Measurements from ENCODE around the gene MAPKBP1.
"Not testable (repeated sequence)": the region's sequence is repeated elsewhere in the genome, so short reads cannot be mapped to it uniquely, and the experiment has no call there.

MAPKBP1 gene

DNA sequence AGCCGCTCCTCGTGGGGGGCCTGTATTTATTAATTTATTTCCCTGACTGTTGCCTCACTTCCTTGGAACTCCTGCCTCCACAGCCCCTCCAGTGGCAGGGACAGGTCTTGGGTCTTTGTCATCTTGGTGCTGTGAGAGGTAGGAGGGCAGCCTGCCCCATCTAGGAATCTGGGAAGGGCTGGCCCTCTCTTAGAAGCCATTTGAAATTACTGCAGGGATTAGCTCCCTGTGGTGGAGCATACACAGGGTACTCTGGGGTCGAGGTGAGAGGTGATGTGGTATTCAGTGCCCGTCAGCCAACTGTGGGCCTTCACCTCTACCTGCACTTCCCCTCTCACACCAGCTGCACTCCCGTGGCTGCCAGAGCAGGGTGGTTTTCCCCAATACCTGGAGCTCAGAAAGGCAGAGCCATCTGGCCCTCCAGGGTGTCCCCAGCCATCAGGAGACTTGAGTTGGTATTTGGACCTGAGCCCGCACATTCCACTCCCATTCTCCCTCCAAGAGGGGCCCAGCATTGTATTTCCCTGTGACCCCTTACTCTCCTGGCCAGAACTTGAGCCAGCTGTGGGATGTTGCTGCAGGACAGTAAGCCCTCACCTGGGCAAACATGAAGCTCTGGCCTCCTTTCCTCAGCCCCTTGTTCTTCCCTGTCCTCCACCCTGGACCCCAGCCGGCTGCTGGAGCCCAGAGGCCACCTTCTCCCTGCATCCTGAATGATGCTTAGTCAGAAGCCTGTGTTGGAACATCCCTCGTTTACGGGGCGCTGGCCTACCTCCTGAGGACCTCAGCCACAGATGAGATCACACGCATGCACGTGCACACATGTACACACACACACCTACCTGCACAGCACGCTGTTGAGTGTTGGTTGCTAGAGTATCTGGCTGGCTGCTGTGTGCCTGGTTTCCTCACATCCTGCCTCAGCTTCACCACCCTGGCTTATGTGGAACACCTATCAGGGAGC is 51.6 kb downstream of the MAPKBP1 start:
- Histone ChIP-seq H3K36me3 (no peaks in the 10 kb centered on the region; the same call in 1 of the 2 replicates), H3K4me3 (ENCODE audit: low read depth, low read length) (no peak overlapping the region), H3K27ac (no peak overlapping the region), H3K9me3 (ENCODE audit: severe bottlenecking) (no peaks in the 10 kb centered on the region), H3K27me3 (ENCODE audit: insufficient read depth, low read depth, severe bottlenecking) (no peaks in the 10 kb centered on the region)
- DNase-seq = no peak
- TF ChIP-seq, protein P1, sequence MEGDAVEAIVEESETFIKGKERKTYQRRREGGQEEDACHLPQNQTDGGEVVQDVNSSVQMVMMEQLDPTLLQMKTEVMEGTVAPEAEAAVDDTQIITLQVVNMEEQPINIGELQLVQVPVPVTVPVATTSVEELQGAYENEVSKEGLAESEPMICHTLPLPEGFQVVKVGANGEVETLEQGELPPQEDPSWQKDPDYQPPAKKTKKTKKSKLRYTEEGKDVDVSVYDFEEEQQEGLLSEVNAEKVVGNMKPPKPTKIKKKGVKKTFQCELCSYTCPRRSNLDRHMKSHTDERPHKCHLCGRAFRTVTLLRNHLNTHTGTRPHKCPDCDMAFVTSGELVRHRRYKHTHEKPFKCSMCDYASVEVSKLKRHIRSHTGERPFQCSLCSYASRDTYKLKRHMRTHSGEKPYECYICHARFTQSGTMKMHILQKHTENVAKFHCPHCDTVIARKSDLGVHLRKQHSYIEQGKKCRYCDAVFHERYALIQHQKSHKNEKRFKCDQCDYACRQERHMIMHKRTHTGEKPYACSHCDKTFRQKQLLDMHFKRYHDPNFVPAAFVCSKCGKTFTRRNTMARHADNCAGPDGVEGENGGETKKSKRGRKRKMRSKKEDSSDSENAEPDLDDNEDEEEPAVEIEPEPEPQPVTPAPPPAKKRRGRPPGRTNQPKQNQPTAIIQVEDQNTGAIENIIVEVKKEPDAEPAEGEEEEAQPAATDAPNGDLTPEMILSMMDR (IDR thresholded peaks at IDR 0.05; ENCODE audit: low read depth, low read length) = no peak

DNA sequence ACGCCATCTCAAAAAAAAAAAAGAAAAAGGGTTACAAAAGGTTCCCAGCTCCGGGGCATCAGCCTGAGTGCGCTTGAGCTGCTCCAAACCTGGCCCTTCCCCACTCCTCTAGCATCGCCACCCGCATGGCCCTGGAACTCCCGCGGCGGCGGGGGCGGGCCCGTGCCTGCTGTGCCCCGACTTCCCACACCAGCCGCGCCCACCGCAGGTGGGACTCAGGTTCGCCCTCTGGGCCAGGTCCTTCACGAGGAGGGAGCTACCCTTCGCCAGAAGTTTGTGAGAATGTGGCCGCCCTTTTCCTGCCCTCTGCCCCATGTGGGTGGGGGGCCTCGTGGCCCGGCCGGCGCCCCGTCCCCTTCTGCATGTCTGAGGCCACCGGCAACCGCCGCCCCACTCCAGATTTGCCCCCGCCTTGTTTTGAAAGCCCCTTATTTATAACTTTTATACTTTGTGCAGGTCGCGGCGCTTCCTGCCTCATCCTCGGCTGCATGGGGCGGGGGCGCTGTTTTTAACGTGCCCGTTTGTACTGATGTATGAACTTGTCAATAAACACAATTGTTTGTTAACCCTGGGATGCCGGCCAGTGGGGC is 53.1 kb downstream of the MAPKBP1 start:
- TF ChIP-seq, protein P1 (IDR thresholded peaks at IDR 0.05; ENCODE audit: low read depth, low read length) = no peak
- no peak for DNase-seq
- H3K9me3 ChIP-seq (ENCODE audit: severe bottlenecking) = no peaks in the 10 kb centered on the region
- no peaks in the 10 kb centered on the region; the same call in 1 of the 2 replicates for H3K36me3 ChIP-seq
- peak overlapping the region; percentile 51 for H3K4me3 ChIP-seq (ENCODE audit: low read depth, low read length)
- no peak overlapping the region for H3K27ac ChIP-seq
- no peaks in the 10 kb centered on the region for H3K27me3 ChIP-seq (ENCODE audit: insufficient read depth, low read depth, severe bottlenecking)

DNA sequence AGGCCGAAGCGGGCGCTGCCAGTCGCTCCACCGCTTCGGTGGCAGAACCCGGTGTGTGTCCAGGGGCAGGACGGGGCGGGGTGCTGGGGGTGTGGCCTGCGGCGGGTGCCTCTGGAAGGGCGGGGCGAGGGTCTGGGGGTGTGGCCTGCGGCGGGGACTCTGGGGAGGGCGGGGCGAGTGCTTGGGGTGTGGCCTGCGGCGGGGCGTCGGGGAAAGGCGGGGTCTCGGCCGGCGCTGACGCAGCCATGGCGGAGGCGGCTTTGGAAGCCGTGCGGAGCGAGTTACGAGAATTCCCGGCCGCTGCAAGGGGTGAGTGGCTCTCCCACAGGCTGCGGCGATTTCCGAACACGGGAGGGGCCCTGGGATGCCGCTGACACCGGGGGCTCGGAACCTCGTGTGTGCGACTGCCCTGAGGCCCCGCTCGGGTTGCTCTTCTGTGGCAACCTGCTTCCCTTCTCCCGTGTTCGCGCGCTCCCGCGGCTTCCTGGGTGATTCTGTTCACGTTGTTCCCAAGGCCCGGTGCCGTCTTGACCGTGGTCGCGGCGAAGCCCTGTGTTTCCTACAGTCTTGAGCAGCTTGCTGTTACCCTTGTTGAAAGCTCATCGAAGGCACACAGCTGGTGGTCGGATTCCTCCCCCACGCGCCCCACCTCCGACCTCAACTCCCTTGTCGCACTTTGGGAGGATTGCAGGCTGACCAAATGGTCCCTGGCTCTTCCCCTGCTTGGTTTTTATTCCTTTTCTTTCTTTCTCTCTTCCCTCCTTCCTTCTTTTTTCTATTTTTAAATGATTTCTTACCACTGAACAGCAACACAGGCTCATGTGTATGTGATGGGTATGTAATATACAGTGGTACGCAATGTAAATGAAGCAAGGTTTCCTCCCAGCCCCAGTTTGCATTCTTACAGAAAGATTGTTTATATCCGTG is 53.9 kb downstream of the MAPKBP1 start, which contains the start of gene JMJD7:
TSS of gene JMJD7 (plus strand) at position 213 of the 927 bp plus-strand sequence. CDS start at position 246, 33 bp downstream.
- Histone ChIP-seq H3K36me3 (no peaks in the 10 kb centered on the region; the same call in 1 of the 2 replicates), H3K4me3 (ENCODE audit: low read depth, low read length) (peak within 1 kb of the TSS; percentile 68), H3K27ac (peak within 1 kb of the TSS; percentile 64), H3K9me3 (ENCODE audit: severe bottlenecking) (no peaks in the 10 kb centered on the region), H3K27me3 (ENCODE audit: insufficient read depth, low read depth, severe bottlenecking) (no peaks in the 10 kb centered on the region)
- TF ChIP-seq, protein P1 (IDR thresholded peaks at IDR 0.05; ENCODE audit: low read depth, low read length) = no peak
- DNase-seq = peak; percentile 92

DNA sequence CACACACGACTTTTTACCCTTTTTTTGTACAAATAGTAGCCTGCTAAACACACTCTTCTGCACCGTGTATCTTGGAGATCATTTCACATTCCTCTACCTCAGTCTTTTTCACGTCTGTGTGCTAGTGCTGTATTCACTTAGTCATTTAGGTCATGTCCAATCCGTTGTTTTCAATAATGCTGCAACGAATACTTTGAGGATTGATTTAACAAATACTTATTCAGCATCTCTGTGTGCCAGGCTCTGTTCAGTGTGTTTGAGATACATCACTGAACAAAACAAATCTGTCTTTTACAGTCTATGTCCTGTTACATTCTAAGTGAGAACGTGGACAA is 54.5 kb downstream of the MAPKBP1 start:
- TF ChIP-seq, protein P1 (IDR thresholded peaks at IDR 0.05; ENCODE audit: low read depth, low read length) = no peak

DNA sequence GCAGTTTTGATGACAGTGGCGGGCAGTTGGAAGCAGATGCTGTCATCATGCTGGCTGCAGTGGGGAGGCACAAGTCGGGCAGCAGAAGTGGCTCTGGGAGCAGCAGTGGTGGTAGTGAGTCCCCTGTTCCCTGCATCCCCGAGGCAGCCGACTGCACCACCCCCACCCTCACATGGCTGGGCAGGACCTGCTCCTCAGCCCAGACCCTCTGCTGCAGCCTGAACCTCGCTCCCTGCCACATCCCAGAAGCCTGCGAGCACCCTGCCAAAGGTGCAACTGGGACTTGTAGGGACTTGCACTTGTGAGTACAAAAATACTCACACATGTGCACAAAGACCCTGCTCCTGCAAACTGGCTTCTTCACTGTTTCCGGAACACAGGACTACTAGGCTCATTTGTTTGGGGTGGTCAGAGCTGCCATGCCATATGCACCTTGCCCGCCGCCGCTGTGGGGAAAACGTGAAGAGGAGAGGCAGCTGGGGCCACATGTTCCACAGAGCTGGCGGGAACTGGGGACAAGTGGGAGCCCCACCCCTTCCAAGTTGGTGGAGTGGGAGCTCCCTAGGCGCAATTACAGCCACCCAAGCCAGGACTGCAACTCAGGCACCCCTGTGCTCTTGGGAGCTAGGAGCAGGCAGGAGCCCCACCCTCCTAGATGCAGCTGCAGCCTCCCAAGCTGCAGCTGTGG is 55.8 kb downstream of the MAPKBP1 start:
- Histone ChIP-seq H3K9me3 (ENCODE audit: severe bottlenecking) (no peaks in the 10 kb centered on the region), H3K4me3 (ENCODE audit: low read depth, low read length) (no peak overlapping the region), H3K36me3 (no peaks in the 10 kb centered on the region; the same call in 1 of the 2 replicates), H3K27ac (no peak overlapping the region), H3K27me3 (ENCODE audit: insufficient read depth, low read depth, severe bottlenecking) (no peaks in the 10 kb centered on the region)
- no peak for DNase-seq
- TF ChIP-seq, protein P1 (IDR thresholded peaks at IDR 0.05; ENCODE audit: low read depth, low read length) = no peak

More for the DNA sequence above, 54.5 kb downstream of the MAPKBP1 start:
- H3K27ac ChIP-seq = no peak overlapping the region
- no peaks in the 10 kb centered on the region for H3K27me3 ChIP-seq (ENCODE audit: insufficient read depth, low read depth, severe bottlenecking)
- peak overlapping the region; percentile 68 for H3K4me3 ChIP-seq (ENCODE audit: low read depth, low read length)
- H3K36me3 ChIP-seq = no peaks in the 10 kb centered on the region; the same call in 1 of the 2 replicates
- H3K9me3 ChIP-seq (ENCODE audit: severe bottlenecking) = no peaks in the 10 kb centered on the region
- no peak for DNase-seq

DNA sequence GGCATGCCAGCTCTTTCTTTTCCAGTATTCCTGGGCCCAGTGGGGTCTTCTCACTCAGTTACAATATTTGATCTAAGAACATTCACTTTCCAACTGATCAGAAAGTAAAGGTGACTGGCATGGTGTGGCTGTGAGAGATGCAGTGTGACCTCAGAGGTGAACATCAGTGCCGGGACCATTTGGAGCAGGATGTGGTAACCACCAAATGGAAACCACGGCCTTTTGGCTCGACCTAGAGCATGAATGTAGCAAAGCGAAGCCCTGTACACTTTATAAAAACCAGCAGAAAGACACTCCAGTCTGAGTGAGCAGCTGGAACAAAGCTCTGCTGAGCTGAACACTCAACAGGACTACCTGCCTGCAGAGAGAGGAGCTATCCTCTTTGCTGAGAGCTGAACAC is 57.0 kb downstream of the MAPKBP1 start:
- not testable (repeated sequence) for H3K27ac ChIP-seq; H3K36me3 ChIP-seq; H3K9me3 ChIP-seq (ENCODE audit: severe bottlenecking); H3K27me3 ChIP-seq (ENCODE audit: insufficient read depth, low read depth, severe bottlenecking); DNase-seq; H3K4me3 ChIP-seq (ENCODE audit: low read depth, low read length)
